Measurements from ENCODE around the gene SCAF11.

DNA sequence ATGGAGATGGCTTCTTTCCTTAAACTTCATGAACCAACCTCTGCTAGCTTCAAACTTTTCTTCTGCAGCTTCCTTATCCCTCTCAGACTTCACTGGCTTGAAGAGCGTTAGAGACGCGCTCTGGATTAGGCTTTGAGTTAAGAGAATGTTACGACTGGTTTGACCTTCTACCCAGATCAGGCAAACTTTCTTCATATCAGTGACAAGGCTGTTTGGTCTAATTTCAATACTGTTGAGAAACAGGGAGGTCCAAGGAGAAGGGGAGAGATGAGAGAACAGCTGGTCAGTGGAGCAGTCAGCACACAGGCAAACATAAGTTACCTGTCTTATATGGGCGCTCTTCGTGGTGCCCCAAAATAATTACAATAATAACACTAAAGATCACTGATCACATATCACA is 14.9 kb downstream of the SCAF11 start:
- TF ChIP-seq, protein P1, sequence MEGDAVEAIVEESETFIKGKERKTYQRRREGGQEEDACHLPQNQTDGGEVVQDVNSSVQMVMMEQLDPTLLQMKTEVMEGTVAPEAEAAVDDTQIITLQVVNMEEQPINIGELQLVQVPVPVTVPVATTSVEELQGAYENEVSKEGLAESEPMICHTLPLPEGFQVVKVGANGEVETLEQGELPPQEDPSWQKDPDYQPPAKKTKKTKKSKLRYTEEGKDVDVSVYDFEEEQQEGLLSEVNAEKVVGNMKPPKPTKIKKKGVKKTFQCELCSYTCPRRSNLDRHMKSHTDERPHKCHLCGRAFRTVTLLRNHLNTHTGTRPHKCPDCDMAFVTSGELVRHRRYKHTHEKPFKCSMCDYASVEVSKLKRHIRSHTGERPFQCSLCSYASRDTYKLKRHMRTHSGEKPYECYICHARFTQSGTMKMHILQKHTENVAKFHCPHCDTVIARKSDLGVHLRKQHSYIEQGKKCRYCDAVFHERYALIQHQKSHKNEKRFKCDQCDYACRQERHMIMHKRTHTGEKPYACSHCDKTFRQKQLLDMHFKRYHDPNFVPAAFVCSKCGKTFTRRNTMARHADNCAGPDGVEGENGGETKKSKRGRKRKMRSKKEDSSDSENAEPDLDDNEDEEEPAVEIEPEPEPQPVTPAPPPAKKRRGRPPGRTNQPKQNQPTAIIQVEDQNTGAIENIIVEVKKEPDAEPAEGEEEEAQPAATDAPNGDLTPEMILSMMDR (IDR thresholded peaks at IDR 0.05; ENCODE audit: low read depth, low read length), result no peak
- TF ChIP-seq, protein P2, sequence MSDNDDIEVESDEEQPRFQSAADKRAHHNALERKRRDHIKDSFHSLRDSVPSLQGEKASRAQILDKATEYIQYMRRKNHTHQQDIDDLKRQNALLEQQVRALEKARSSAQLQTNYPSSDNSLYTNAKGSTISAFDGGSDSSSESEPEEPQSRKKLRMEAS (IDR thresholded peaks at IDR 0.05; ENCODE audit: low read depth, low read length), result no peak
- no peak for TF ChIP-seq POLR2A (IDR thresholded peaks at IDR 0.05; ENCODE audit: extremely low read depth, insufficient read length)

Data from NB4 (cell line).